Measurements from ENCODE around the gene NPAS3.

NPAS3 gene

DNA sequence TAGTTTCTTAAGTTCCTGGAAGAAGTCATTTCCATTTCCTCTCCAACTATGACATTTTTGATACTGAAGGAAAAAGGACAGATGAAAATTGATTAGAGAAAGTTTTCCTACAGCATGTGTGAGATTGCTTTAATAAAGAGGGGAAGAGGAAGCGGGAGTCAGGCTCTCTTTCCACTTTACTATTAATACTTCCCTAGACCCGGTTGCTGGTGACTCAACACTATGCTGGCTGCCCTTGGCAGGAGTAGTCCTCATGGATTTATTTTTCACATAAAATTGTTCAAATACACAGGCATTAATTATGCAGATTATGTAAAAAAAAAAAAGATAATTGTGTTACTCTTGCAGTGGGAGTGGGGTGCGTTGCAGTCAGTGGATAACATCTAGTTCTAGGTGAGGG is 718.8 kb downstream of the NPAS3 start:
- DNase-seq, result no peak

DNA sequence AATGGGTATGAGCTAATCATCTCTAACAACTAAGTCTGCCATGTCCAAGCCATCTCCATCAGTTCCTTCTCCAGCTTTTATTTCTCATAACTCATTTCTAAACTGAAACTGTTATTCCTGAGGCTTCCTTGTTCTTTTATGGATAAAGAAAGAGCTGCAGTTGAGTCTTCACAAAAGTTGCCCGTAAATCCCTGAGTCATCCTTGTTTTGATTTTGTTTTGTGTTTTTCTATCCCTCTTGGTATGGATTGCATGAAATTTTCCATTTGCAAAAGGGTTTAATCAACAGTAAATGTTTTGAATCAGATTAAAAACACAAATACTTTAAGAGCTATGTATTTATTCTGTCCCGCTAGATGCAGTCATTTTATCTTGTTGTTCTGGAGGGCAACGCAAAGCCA is 721.6 kb downstream of the NPAS3 start:
- DNase-seq, result no peak

DNA sequence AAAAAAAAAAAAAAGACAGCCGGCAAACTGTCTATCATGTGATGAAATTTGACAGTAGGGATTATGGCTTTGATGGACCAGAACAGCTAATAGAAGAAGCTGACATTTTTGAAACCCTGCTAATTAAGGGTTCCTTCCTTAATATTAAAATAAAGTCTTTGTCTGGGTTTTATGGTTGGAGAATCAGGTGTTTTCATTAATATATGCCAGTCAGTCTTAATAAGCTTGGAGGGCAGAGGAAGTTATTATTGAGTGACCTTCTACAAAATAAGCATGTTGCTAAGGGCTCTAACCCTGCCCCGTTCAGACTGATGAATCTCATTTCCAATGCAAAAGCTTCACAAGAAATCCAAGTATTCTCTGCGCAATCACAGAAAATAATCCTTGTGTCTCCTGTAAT is 722.4 kb downstream of the NPAS3 start:
- DNase-seq, result no peak

DNA sequence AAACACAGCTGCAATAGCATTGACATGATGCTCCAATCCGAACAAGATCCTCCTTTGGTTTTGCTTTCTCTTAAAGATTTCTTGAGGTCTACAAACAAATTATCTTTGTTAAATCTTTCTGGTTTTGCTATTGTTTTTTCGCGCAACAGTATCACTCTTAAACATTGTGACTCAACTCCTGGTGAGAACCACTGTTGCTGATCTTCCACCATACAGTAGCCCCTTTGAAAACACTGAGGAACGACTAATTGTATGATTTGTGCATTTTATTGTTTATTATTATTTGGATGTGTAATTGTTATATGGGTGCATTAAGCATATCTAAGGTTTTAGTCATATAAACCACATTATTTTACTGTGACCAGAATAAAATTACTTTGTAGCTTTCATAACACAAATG is 729.4 kb downstream of the NPAS3 start:
- no peak for DNase-seq

DNA sequence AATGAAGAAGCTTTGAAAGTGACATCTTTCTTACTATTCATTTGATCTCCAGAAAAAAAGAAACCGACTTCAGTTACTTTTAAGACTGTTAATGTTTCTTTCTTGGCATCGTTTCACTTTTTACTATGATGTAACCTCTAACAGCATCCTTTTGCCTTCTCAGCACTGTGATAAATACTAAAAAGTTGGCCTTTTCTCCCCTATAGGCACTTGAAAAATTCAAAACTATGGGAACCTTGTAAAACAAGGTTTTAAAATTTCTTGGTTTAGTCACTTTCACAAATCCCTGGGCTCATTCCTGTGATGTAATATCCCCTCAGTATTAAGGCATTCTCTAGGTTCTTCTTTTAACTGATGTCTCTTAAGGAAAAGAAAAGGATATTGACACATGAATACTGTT is 730.4 kb downstream of the NPAS3 start:
- no peak for DNase-seq

DNA sequence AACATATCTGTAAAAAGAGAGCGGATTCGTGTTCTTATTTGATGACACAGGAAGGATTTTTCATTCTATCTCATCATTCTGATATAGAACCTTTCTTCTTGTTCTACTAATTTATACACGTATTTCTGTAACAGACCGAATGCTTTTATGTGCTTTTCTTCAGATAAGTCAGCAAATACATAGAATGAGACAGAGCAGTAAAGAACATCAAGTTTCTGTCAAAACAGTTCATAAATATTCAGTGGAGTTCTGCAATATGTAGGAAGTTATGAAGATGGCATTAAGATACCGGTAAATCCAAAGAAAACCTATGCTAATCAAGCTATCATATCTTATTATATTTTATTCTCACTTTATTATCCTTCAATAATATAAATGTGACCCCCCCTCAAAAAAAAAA is 731.6 kb downstream of the NPAS3 start:
- no peak for DNase-seq

DNA sequence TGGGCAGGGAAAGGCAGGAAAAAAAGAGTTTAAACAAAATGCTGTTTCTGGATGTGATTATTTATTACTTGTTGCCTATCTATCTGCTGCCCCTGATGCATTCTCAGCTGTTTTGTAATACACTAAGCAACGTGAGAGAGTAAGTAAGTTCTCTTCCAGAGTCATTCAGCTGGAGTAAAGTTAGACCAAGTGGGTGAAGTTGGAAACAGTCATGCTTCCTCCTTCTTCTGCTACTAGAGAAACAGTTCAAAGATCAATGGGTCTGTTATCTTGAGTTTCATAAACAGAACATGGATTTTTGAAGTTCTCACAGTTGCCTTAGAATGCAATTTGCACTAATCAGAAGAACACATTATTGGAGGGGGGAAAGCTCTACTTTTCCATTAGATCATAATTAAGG is 732.9 kb downstream of the NPAS3 start:
- no peak for DNase-seq

DNA sequence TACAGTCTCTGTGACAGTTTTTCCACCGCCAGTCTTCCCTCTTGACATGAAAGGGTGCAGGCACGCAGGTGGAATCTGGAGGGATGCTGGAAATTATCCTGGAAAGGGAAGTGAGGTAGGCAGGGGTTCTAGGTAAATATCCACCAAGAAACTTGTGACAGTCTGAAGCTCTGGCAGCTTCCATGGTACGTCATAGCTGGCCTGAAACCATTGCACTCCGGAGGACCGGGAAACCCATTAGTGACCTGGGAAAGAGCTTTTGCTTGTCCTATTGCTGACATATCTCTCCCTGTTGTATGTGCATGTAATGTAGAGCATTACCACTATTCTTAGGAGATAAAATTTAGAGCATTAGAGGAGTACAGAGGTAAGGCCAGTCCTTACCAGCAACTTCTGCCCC is 736.2 kb downstream of the NPAS3 start:
- no peak for DNase-seq

DNA sequence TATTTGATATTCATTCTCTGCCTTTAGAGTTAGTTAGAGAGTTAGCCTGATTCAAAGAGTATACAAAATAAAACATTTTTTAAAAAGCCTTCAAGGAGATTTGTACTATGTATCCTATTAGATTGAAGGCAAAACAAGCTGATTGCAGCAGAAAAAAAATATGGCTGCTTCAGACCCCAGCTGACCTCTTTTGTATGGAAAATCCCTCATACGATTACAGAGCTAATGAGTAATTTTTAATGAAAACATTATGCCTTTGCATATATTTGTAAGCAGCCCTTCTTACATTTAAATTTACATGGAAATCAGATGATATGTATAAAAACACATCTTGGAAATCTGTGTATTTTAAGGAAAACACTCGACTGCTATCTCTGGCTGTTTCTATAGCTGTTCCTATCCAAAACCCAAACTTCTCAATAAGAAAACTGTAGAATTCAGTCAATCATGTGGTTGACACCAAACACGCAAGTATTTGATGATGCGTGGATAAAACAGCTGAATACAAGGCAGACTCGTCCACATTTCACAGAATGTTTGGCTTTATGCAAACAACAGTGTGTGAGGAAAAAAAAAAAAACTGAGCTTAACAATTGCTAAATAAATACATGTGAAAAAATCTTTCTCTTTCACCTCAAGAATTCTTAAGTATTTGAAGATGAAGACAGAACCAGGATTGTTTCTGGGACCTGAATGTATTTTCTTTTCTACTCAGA is 736.9 kb downstream of the NPAS3 start:
- no peak for DNase-seq

DNA sequence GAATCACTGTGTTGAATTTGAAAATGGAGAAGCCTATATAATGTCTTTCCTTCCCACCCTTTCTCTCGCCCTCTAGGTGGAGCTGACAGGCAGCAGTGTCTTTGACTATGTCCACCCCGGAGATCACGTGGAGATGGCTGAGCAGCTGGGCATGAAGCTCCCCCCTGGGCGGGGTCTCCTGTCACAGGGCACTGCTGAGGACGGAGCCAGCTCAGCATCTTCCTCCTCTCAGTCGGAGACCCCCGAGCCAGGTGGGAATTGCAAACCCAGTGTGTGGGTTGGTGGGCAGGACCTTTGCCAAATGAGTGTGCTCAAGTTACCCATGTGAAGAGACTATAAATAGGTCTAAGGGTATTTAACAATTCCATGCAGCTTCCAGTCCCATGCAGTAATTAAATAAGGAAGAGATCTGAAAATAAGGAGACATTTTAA is 737.5 kb downstream of the NPAS3 start:
- DNase-seq, result no peak

DNA sequence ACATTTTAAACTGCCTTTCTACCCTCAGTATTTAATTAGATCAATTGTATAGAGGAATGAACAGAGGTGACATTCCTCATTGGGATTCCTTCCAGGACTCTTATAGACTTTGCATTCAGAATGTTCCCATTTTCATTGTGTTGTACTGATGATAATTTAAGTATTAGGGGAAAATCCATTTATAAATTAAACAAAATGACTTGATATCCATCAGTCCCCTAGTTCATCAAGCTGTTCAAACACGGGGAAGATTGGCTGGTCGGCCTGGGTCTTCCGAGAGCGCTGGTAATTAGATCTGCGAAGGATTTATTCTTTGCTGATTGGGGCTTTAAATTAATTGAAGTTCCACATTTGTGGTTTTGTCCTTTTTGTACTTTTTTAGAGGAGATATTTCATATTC is 738.2 kb downstream of the NPAS3 start:
- DNase-seq, result no peak

DNA sequence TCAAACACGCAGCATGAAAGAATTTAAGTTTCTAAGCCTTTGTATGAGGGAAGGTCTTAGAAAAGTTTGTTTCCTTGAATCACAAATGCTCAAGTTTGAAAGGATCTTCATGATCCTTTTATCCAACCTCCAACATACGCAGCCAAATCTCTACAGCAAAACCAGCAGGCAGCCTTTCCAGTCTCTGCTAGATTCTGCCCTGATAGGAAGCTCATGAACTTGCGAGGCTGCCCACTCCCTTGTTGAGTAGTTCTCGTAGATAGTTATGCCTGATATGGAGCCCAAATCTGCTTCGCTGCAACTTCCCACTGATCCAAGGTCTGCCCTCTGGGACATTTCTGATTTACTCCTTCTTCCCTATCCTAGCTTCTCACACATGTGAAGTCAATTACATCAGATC is 739.3 kb downstream of the NPAS3 start:
- DNase-seq, result no peak

DNA sequence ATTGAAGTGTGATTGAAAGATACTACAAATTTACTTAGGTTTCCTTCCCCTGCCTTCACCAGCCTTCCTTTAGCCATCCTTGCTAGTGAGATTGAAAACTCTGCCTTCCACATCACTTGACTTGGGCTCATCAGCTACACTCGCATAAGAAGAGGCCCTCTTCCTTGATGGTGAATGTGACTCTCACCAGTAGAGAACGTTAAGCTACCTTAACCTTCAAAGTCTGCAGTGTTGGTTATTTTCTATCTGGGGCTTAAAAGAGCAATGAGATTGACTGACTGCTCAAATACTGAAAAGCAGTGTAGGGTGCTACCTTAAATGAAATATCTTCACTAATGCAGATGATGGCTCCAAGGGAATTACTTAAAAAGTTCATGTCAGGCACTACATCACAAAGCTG is 740.3 kb downstream of the NPAS3 start:
- DNase-seq, result no peak

DNA sequence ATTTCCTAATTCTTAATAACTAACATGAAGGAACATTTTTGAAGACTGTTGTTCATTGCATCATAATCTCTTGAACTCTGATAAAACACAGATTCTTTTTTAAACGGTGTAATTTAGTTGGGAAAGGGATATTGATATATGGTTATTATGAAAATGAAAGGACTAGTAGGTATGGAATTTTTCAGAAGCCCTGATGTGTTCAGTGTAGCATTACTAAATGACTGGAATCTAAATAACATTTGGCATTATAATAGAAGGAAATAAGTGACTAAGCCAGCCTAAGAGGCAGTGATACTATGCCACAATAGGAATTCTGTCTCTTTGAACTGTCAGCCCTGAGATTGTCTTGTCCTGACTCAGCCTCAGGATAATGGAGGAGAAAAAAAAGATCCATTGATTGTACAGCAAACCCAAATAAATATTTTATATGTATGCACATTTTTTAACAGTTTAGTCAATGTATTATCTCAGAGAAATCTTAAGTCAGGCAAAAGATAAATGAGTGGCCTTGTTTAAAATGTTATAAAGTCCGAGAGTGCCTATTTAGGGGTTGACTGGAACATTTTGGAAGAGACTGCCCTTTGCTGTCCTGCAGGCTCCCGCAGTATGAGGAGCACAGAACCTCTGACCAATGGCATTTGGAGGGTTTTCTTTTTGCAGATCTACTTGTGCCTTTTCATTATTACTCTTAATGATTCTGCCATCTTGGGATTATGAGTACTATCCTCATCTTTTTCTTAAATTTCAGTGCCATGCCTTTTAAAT is 741.0 kb downstream of the NPAS3 start:
- DNase-seq, result no peak

DNA sequence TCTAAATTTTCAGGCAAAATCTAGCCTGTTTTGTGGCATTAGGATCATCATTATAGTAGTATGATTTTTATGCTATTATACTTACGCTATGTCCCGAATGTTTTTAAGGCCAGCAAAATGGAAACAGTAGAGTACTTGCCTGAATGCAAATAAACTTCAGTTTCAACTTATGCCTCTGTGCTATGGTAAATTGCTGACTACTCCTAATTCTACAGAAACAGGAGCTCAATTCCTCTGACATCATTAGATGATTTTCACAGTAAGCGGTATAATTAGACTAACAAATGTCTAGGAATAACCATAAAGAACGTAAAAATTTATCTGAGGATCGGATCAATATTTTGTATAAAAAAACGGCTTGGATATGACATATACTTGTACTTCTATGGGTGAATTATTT is 742.2 kb downstream of the NPAS3 start:
- no peak for DNase-seq

DNA sequence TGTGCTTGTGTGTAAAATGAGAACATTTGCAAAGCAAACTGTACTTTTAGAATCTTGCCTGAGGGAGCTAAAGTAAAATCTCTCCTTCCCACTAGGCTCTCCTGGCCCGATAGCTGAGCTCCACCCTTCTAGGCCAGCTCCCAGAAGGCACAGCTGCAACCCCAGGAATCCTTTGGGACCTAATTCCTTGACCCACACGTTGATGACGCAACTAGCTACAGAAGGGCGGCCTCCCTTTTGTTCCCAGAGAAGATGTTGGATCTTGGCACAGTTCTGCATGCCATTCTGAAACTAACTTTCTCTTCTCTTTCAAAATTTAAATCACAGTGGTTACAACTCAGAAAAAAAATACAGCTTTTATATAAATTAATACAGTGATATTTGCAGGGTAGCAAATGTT is 744.1 kb downstream of the NPAS3 start:
- no peak for DNase-seq

DNA sequence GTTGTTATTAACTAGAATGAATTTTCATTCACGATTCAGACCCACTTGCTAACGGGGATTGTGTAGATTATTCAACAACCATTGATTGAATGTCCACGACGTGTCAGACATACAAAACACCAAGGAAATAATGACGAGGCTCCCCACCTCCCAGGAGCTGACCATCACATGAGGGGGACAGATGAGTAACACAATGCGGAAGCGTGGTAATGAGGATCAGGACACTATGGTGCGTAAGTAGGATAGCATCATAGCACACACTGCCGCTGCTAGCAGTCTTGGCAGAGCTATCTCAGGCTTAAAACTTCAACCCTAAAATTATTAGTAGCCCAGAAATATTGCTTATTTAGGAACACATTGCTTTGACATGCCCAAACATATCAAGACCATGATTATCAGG is 746.3 kb downstream of the NPAS3 start:
- DNase-seq, result no peak

DNA sequence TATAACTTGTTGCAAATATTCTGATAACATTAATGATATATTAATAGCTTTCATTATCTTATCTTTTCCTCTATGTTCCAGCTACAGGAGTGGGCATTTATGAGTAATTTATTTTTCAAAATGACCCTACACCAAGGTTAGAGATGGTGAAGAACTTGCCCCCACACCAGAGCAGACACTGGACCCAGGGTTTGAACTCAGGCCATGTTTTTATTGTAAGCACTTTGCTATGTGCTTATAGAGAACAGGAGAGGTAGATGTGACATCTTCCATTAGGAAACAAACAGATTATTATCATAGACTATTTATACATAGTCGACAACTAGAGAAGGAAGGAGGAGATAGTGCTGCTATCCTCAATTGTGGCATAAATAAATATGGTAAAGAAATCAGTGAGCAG is 747.0 kb downstream of the NPAS3 start:
- no peak for DNase-seq

DNA sequence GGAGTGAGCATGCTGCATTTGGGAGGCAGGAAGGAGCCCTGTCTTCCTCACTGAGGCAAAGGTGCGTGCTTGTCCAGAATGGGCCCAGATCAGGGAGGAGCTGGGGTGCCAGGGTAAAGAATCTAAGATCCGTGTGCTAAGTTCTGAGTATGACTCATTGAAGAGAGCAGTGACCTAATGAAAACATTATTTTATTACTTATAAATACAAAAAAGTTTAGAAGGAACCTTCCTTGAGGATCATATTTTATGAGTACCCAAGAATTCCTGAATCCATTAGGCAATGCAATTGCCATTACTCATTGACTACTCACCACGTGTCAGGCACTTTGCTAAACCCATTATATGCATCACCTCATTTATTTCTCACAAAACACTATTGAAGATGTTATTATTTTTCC is 747.5 kb downstream of the NPAS3 start:
- DNase-seq, result no peak

DNA sequence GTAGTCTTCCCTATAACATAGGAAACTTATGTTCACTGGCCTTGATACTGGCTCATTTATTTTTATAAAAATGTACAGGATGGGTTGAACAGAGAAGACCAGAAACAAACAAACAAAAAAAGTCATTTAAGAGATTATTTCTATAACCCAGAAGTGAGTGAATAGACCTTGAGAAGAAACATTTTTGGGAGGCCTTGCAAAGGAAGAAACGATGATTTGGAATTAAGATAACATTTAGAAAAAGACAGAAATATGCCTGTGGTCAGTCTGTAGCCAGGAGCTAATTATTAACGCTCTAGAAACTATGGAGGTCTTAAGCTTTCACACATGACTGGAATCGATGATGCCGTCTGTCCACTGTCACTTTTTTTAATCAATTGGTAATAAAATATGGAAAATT is 748.2 kb downstream of the NPAS3 start:
- DNase-seq, result no peak

DNA sequence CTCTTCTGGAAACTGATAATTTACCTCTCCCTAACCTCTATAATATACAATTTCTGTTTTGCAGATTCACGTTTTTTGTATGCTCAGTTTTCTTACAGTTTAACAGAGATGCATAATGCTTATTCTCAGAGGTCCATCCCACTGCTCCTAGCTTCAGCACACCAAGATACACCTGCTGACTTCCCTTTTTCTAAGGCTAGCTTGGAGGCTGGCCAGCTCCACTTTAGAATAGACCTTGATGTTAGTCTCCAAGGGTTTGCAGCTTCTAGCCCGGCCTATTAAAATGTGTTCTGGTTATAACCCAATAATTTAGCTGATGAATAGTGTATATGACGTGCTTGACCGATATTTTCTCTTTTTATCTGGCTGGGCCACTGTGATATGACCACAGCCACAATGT is 751.0 kb downstream of the NPAS3 start:
- DNase-seq, result no peak

DNA sequence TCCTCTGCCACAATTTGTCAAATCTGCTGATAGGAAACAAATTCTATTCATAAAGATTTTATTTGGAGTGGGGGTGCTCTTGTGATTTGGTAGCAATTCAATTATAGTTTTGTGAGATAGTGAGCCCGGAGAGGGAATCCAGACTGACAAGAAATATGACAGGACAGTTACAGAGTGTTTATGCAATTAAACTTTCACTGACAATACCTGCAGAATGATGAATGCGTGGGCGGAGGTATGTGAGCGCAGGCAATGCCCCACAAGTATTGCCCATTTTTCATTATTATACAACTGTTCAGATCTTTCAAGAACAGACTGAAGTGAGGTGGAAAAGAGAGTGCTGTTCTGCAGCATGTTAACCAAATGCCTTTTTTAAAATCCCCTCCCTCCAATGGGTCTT is 753.2 kb downstream of the NPAS3 start:
- DNase-seq, result no peak

DNA sequence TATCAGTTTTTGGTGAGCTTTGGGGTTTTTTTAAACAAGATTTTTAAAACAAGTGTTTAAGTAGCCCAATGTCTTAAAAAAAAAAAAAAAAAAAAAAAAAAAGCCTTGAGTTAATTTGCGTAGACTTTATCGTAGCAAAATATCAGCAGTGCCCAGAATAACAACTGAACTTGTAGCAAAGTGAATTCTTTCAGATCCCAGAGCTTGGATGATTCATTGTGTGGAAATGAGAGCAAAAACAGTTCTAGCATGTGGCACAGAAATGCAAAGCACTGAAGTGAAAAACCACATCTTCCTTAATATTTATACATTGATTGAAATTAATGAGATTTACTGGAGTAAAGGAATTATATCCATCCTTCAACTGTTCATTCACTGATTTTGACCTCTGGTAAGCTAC is 754.1 kb downstream of the NPAS3 start:
- DNase-seq, result no peak

DNA sequence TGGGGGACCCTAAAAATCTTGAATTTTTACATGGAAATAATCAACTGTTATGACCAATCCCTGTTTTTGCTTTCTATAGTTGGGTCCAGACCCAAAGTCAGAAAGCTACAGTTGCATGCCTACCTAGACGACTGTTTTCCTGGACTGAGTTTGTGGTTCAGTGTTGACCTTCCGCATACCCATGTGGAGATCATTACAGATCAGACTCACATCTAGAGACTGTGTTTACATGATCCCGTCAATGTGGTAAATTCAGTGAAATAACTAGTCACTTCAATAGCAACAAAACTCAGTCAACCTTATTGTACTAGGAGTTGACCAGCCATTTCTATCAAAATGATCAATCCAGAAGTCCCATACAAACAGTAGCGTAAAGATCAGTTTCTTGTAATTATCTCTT is 754.6 kb downstream of the NPAS3 start:
- no peak for DNase-seq

DNA sequence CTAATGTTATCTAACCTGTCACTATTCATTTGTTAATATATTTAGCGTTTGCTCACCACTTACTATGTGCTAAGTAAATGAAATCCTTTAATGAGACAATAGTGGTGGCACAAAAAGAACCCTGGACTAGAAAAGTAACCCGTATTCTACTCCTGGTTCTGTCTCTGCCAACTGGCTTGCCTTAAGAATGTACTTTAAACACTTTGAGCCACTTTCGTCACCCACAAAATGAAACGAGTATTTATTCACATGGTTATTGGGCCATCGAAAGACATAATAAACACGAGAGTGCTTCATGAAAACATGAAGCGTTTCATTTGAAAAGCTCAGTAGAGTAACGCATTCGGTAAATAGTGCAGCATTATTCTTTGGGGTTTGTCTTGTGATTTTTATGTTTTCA is 757.5 kb downstream of the NPAS3 start:
- DNase-seq, result no peak

Data from activated CD8-positive, alpha-beta memory T cell treated with anti-CD3 and anti-CD28 coated beads, Interleukin-2, amount 50 U/mL, for 4 hours (primary cell).